OCI-LY1 (cell line): ENCODE measurements around the gene SLC17A7.
"Not testable (repeated sequence)": the region's sequence is repeated elsewhere in the genome, so short reads cannot be mapped to it uniquely, and the experiment has no call there.

Source experiments
- H2AFZ ChIP-seq: fragments of 200-600 bp; sonication (generic), shearing (Covaris generic); 2 replicates; pipeline ENCODE4 v1.6.0; 2014; ENCODE audit warnings: antibody characterized with exemption, mild to moderate bottlenecking, low read length
- H3F3A ChIP-seq: fragments of 200-600 bp; sonication (generic), shearing (Covaris generic); 2 replicates; pipeline ENCODE4 v1.6.0; 2014; ENCODE audit warnings: mild to moderate bottlenecking, antibody characterized with exemption, low read length, moderate library complexity; ENCODE audit not compliant: insufficient read depth
- H3K27ac ChIP-seq: fragments of 200-600 bp; sonication (generic); 2 replicates; pipeline ENCODE4 v1.5.1; 2014; ENCODE audit warnings: low read length, mixed run types, mild to moderate bottlenecking, low read depth; ENCODE audit not compliant: poor library complexity, severe bottlenecking
- H3K27me3 ChIP-seq: fragments of 200-600 bp; sonication (generic); 2 replicates; pipeline ENCODE4 v1.6.0; 2014; ENCODE audit warnings: antibody characterized with exemption, mild to moderate bottlenecking, low read length, moderate library complexity; ENCODE audit not compliant: insufficient read depth
- H3K36me3 ChIP-seq: fragments of 200-600 bp; sonication (generic); 2 replicates; pipeline ENCODE4 v1.6.1; 2014; ENCODE audit warnings: mild to moderate bottlenecking, antibody characterized with exemption, low read length, moderate library complexity, mixed read lengths; ENCODE audit not compliant: insufficient read depth
- H3K4me1 ChIP-seq: fragments of 200-600 bp; sonication (generic); 2 replicates; pipeline ENCODE4 v1.5.1; 2014; ENCODE audit warnings: mild to moderate bottlenecking, low read length, moderate library complexity; ENCODE audit not compliant: insufficient read depth, severe bottlenecking
- H3K4me2 ChIP-seq: fragments of 200-600 bp; sonication (generic), shearing (Covaris generic); 2 replicates; pipeline ENCODE4 v1.6.1; 2014; ENCODE audit warnings: low read length
- H3K4me3 ChIP-seq: fragments of 200-600 bp; sonication (generic); 2 replicates; pipeline ENCODE4 v1.5.1; 2014; ENCODE audit warnings: low read length, low read depth, mild to moderate bottlenecking, mixed read lengths; ENCODE audit not compliant: poor library complexity, severe bottlenecking
- H3K79me2 ChIP-seq: fragments of 200-600 bp; shearing (Covaris generic); 2 replicates; pipeline ENCODE4 v1.6.1; 2016; ENCODE audit warnings: mixed run types, low read length, mixed read lengths; ENCODE audit not compliant: insufficient read depth
- H3K9ac ChIP-seq: fragments of 200-600 bp; sonication (generic), shearing (Covaris generic); 2 replicates; pipeline ENCODE4 v1.6.1; 2014; ENCODE audit warnings: mild to moderate bottlenecking, low read length, mixed read lengths
- H3K9me2 ChIP-seq: fragments of 200-600 bp; sonication (generic), shearing (Covaris generic); 2 replicates; pipeline ENCODE4 v1.6.1; 2014; ENCODE audit warnings: low read depth, mild to moderate bottlenecking, low read length, mixed read lengths
- H3K9me3 ChIP-seq: fragments of 200-600 bp; shearing (Covaris generic); 2 replicates; pipeline ENCODE4 v1.6.1; 2014; ENCODE audit warnings: low read length, mixed read lengths
- H4K20me1 ChIP-seq: fragments of 200-600 bp; sonication (generic), shearing (Covaris generic); 2 replicates; pipeline ENCODE4 v1.6.0; 2016; ENCODE audit warnings: mild to moderate bottlenecking, low read length; ENCODE audit not compliant: insufficient read depth
- EZH2 ChIP-seq: fragments of 200-600 bp; sonication (generic), shearing (Covaris generic); IDR thresholded peaks from 2 replicates; pipeline ENCODE4 v1.8.0; 2017; ENCODE audit warnings: borderline replicate concordance, mixed run types, mild to moderate bottlenecking, antibody characterized with exemption, low read length, moderate library complexity, mixed read lengths
- TF ChIP-seq, protein P1 (sequence below): fragments of 200-600 bp; sonication (generic), shearing (Covaris generic); IDR thresholded peaks from 2 replicates; pipeline ENCODE4 v1.5.1; 2017; ENCODE audit warnings: mild to moderate bottlenecking, antibody characterized with exemption, low read length, moderate library complexity, mixed read lengths

Gene SLC17A7

DNA sequence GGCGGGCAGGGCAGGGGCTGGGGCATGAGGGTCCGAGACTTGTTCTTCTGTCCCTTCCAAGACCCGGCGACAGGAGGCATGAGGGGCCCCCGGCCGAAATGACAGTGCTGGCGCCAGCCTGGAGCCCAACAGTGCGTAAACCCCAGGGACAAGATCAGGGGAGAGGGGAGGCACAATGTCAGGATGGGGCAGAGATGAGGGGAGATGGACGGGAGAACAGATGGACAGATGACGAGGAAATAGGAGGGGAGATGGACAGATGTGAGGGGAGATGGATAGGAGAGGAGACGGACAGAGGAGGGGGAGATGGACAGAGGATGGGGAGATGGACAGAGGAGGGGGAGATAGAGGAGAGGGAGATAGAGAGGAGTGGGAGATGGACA lies 33.2 kb upstream of the SLC17A7 start:
- TF ChIP-seq, protein P1, sequence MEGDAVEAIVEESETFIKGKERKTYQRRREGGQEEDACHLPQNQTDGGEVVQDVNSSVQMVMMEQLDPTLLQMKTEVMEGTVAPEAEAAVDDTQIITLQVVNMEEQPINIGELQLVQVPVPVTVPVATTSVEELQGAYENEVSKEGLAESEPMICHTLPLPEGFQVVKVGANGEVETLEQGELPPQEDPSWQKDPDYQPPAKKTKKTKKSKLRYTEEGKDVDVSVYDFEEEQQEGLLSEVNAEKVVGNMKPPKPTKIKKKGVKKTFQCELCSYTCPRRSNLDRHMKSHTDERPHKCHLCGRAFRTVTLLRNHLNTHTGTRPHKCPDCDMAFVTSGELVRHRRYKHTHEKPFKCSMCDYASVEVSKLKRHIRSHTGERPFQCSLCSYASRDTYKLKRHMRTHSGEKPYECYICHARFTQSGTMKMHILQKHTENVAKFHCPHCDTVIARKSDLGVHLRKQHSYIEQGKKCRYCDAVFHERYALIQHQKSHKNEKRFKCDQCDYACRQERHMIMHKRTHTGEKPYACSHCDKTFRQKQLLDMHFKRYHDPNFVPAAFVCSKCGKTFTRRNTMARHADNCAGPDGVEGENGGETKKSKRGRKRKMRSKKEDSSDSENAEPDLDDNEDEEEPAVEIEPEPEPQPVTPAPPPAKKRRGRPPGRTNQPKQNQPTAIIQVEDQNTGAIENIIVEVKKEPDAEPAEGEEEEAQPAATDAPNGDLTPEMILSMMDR, result no peak
- no peak for TF ChIP-seq EZH2
- Histone ChIP-seq H3K27me3 (no peaks in the 10 kb centered on the region), H3K4me2 (peak overlapping the region; percentile 81), H4K20me1 (no peaks in the 10 kb centered on the region), H3K9me2 (no peaks in the 10 kb centered on the region), H3K4me1 (peaks cover 40% of the 10 kb centered on the region), H2AFZ (no peak overlapping the region), H3K9me3 (no peaks in the 10 kb centered on the region), H3K9ac (peak overlapping the region; percentile 74), H3K79me2 (no peaks in the 10 kb centered on the region), H3F3A (no peaks in the 10 kb centered on the region), H3K27ac (peak overlapping the region; percentile 16), H3K36me3 (peaks cover 4% of the 10 kb centered on the region; the same call in 1 of the 2 replicates), H3K4me3 (peak overlapping the region; percentile 69)

DNA sequence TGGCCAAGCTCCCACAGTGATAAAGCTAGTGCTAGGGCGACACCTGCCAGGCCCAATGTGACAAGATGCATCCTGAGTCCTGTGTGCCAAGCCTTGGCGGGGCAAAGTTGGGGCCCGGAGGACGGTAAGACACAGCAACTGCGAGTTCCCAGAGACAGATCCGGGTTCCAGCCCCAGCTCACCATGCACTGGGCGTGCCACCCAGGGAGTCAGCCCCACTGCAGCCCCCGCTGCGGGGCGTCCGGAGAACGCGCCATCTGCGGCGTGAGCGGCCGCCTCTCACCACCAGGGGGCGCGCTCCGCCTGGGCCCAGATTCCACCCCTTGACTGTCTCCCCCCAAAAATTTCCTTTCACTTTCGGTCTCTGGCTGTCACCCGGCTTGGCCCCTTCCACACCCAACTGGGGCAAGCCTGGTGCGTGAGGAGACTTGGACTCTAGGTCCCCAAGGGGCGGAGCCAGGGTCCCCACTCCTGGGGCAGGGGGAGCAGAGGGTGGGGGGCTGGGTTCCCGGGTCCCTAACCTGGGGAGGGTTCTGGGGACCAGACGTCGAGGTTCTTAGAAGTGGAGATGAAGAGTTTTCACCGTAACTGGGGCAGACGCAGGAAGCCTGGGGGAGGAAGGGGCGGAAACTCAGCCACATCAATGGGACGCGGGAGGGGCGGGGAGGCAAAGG lies 32.7 kb upstream of the SLC17A7 start, which contains the start of gene FLT3LG:
Gene FLT3LG (plus strand): TSS at position 348 of the 674 bp plus-strand sequence. CDS start 425 bp downstream, outside the sequence.
- peak within 1 kb of the TSS; percentile 74 for H3K9ac ChIP-seq

DNA sequence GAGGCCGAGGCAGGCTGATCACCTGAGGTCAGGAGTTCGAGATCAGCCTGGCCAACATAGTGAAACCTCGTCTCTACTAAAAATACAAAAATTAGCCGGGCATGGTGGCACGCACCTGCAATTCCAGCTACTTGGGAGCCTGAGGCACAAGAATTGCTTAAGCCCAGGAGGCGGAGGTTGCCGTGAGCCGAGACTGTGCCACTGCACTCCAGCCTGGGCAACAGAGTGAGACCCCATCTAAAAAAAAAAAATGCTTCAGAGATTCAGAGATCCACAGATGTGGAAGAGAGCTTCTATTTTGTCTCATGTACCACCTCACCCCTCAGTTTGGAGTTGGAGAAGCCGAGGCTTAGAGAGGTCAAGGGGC lies 32.2 kb upstream of the SLC17A7 start:
- H3K36me3 ChIP-seq, H3K9me2 ChIP-seq, H3K79me2 ChIP-seq, H3K9me3 ChIP-seq, H4K20me1 ChIP-seq, H2AFZ ChIP-seq, H3F3A ChIP-seq, H3K27me3 ChIP-seq: not testable (repeated sequence)
- H3K9ac ChIP-seq, result peak overlapping the region; percentile 74
- H3K4me1 ChIP-seq, result peaks cover 44% of the 10 kb centered on the region
- H3K27ac ChIP-seq, result peak overlapping the region; percentile 2
- peak overlapping the region; percentile 81 for H3K4me2 ChIP-seq
- peak overlapping the region; percentile 69 for H3K4me3 ChIP-seq

More for the DNA sequence above, 32.7 kb upstream of the SLC17A7 start, which contains the start of gene FLT3LG:
- Histone ChIP-seq H4K20me1 (no peaks in the 10 kb centered on the region), H3K36me3 (peaks cover 4% of the 10 kb centered on the region; the same call in 1 of the 2 replicates), H2AFZ (no peak within 1 kb of the TSS), H3K4me1 (peaks cover 44% of the 10 kb centered on the region), H3K4me2 (peak within 1 kb of the TSS; percentile 81), H3K79me2 (no peaks in the 10 kb centered on the region), H3K27ac (peak within 1 kb of the TSS; percentile 45), H3K27me3 (no peaks in the 10 kb centered on the region), H3K9me3 (no peaks in the 10 kb centered on the region), H3F3A (no peaks in the 10 kb centered on the region), H3K9me2 (no peaks in the 10 kb centered on the region), H3K4me3 (peak within 1 kb of the TSS; percentile 69)
- TF ChIP-seq, protein P1, result peak; percentile 99
- TF ChIP-seq EZH2, result no peak

DNA sequence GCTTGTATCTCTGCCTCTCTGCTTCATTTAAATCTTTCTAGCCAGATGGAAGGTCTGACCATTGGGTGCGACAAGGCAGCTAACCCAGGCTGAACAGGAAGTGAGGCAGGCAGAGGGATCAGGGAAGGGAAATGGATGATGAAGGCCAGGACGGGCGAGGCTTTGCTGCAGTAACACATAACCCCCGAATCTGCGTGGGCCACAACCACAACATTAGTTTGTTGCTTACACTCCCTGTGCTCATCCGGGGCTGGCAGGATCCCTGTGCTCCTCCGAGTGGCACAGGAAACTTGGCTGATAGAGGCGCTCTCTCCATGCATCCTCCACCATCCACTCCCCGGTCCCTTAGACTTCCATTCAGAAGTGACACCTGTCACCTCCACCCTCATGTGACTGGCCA lies 31.6 kb upstream of the SLC17A7 start:
- Histone ChIP-seq H4K20me1 (no peaks in the 10 kb centered on the region), H3K36me3 (peaks cover 4% of the 10 kb centered on the region; the same call in 1 of the 2 replicates), H3K4me1 (peaks cover 44% of the 10 kb centered on the region), H3K9me2 (no peaks in the 10 kb centered on the region), H3K4me2 (no peak overlapping the region), H3K27me3 (no peaks in the 10 kb centered on the region), H3K9me3 (no peaks in the 10 kb centered on the region), H3K27ac (no peak overlapping the region), H3F3A (no peaks in the 10 kb centered on the region), H3K4me3 (no peak overlapping the region), H3K79me2 (no peaks in the 10 kb centered on the region), H3K9ac (no peak overlapping the region; the same call in 1 of the 2 replicates), H2AFZ (no peak overlapping the region)
- TF ChIP-seq, protein P1, result no peak
- TF ChIP-seq EZH2, result no peak
